H9 (cell line): Measurements from ENCODE around the gene CABLES1. TPM values are rescaled to one million over a fixed set of nuclear protein-coding genes. Genes with fewer than 3 reads are reported as not detected.

ENCODE experiments used
- DNase-seq: peaks from one replicate; pipeline ENCODE4 v3.0.0-alpha.2; 2017
- H2AFZ ChIP-seq: one replicate; pipeline ENCODE4 v1.6.1; 2013; ENCODE audit warnings: mild to moderate bottlenecking, low read length, control low read depth, moderate library complexity
- H2AK5ac ChIP-seq: 2 replicates; pipeline ENCODE4 v1.6.1; 2013; ENCODE audit warnings: low read length, control low read depth, mixed read lengths; ENCODE audit not compliant: insufficient read length
- H2BK120ac ChIP-seq: one replicate; pipeline ENCODE4 v1.6.1; 2013; ENCODE audit warnings: low read depth, mild to moderate bottlenecking, low read length, control low read depth, inconsistent platforms; ENCODE audit not compliant: poor library complexity, severe bottlenecking
- H2BK12ac ChIP-seq: 2 replicates; pipeline ENCODE4 v1.6.1; 2013; ENCODE audit warnings: low read length, control low read depth, mixed read lengths, low read depth; ENCODE audit not compliant: insufficient read length
- H2BK15ac ChIP-seq: 2 replicates; pipeline ENCODE4 v1.6.1; 2013; ENCODE audit warnings: low read depth, low read length, control low read depth
- H2BK20ac ChIP-seq: one replicate; pipeline ENCODE4 v1.6.1; 2013; ENCODE audit warnings: low read depth, mild to moderate bottlenecking, low read length, control low read depth, inconsistent platforms; ENCODE audit not compliant: poor library complexity, severe bottlenecking
- H2BK5ac ChIP-seq: 2 replicates; pipeline ENCODE4 v1.6.1; 2013; ENCODE audit warnings: low read length, control low read depth, mixed read lengths; ENCODE audit not compliant: insufficient read length
- H3K14ac ChIP-seq: 2 replicates; pipeline ENCODE4 v1.6.1; 2013; ENCODE audit warnings: low read length, control low read depth; ENCODE audit not compliant: insufficient read depth
- H3K18ac ChIP-seq: 2 replicates; pipeline ENCODE4 v1.6.1; 2013; ENCODE audit warnings: low read depth, mild to moderate bottlenecking, mixed read lengths, low read length, control low read depth; ENCODE audit not compliant: insufficient read length
- H3K23ac ChIP-seq: 2 replicates; pipeline ENCODE4 v1.6.1; 2013; ENCODE audit warnings: low read length, control low read depth, mixed read lengths, low read depth; ENCODE audit not compliant: insufficient read length
- H3K23me2 ChIP-seq: 2 replicates; pipeline ENCODE4 v1.6.1; 2013; ENCODE audit warnings: low read depth, mild to moderate bottlenecking, mixed read lengths, low read length, control low read depth; ENCODE audit not compliant: insufficient read length, poor library complexity, severe bottlenecking
- H3K27ac ChIP-seq: 2 replicates; pipeline ENCODE4 v1.5.1; 2013; ENCODE audit warnings: low read length, control low read depth, mixed read lengths, low read depth; ENCODE audit not compliant: insufficient read length
- H3K27me3 ChIP-seq: 2 replicates; pipeline ENCODE4 v1.6.1; 2013; ENCODE audit warnings: low read length, control low read depth, inconsistent platforms; ENCODE audit not compliant: insufficient read depth
- H3K4ac ChIP-seq: 2 replicates; pipeline ENCODE4 v1.6.1; 2013; ENCODE audit warnings: low read depth, mild to moderate bottlenecking, control low read depth, inconsistent platforms, low read length, moderate library complexity
- H3K4me1 ChIP-seq: 2 replicates; pipeline ENCODE4 v1.6.1; 2013; ENCODE audit warnings: low read length, control low read depth, inconsistent platforms; ENCODE audit not compliant: insufficient read depth
- H3K4me2 ChIP-seq: 2 replicates; pipeline ENCODE4 v1.6.1; 2013; ENCODE audit warnings: low read length, control low read depth, mixed read lengths; ENCODE audit not compliant: insufficient read length, insufficient read depth
- H3K56ac ChIP-seq: 2 replicates; pipeline ENCODE4 v1.6.1; 2013; ENCODE audit warnings: low read depth, mild to moderate bottlenecking, mixed read lengths, low read length, control low read depth; ENCODE audit not compliant: insufficient read length
- H3K79me1 ChIP-seq: 2 replicates; pipeline ENCODE4 v1.6.1; 2013; ENCODE audit warnings: low read depth, mild to moderate bottlenecking, moderate library complexity, low read length, control low read depth, inconsistent platforms; ENCODE audit not compliant: insufficient read depth, poor library complexity, severe bottlenecking
- H3K79me2 ChIP-seq: 2 replicates; pipeline ENCODE4 v1.6.1; 2013; ENCODE audit warnings: low read length, control low read depth, inconsistent platforms; ENCODE audit not compliant: insufficient read depth
- H3K9ac ChIP-seq: 2 replicates; pipeline ENCODE4 v1.6.1; 2013; ENCODE audit warnings: low read length, control low read depth, mixed read lengths; ENCODE audit not compliant: insufficient read length; ENCODE audit errors: extremely low read depth
- H3K9me3 ChIP-seq: one replicate; pipeline ENCODE4 v1.6.1; 2013; ENCODE audit warnings: low read depth, low read length, inconsistent platforms; ENCODE audit not compliant: control insufficient read depth
- H3T11ph ChIP-seq: one replicate; pipeline ENCODE4 v1.6.1; 2013; ENCODE audit warnings: mild to moderate bottlenecking, low read length, control low read depth, inconsistent platforms
- H4K20me1 ChIP-seq: one replicate; pipeline ENCODE4 v1.6.1; 2013; ENCODE audit not compliant: control insufficient read depth, insufficient read length, insufficient read depth
- H4K5ac ChIP-seq: 2 replicates; pipeline ENCODE4 v1.6.1; 2013; ENCODE audit warnings: low read depth, mild to moderate bottlenecking, mixed read lengths, low read length, control low read depth; ENCODE audit not compliant: insufficient read length
- H4K8ac ChIP-seq: replicated peaks from 2 replicates; pipeline ENCODE4 v1.6.1; 2013; ENCODE audit warnings: low read length, control low read depth, mixed read lengths, low read depth; ENCODE audit not compliant: insufficient read length
- H4K91ac ChIP-seq: 2 replicates; pipeline ENCODE4 v1.6.1; 2013; ENCODE audit warnings: low read depth, mild to moderate bottlenecking, moderate library complexity, mixed read lengths, low read length, control low read depth; ENCODE audit not compliant: insufficient read length
- H3K27ac Mint-ChIP-seq, 3 experiments: 2 replicates in 2 of 3; 3 replicates in 1 of 3; pipeline ENCODE4 v1.8.0; 2020 to 2021; ENCODE audit warnings: mixed read lengths in 3 of 3, mild to moderate bottlenecking in 1 of 3, moderate library complexity in 1 of 3
- H3K27me3 Mint-ChIP-seq: 2 replicates; pipeline ENCODE4 v1.8.0; 2021; ENCODE audit warnings: low read depth, mild to moderate bottlenecking, moderate library complexity, mixed read lengths
- H3K36me3 Mint-ChIP-seq, 3 experiments: 2 replicates in 2 of 3; 3 replicates in 1 of 3; pipeline ENCODE4 v1.8.0; 2020 to 2021; ENCODE audit warnings: low read depth in 3 of 3, mixed read lengths in 3 of 3; ENCODE audit not compliant: insufficient read depth in 1 of 3
- H3K4me1 Mint-ChIP-seq, 2 experiments: 2 replicates each; pipeline ENCODE4 v1.8.0; 2020; ENCODE audit warnings: mixed read lengths in 2 of 2
- H3K4me3 Mint-ChIP-seq, 2 experiments: 2 replicates in 1 of 2; 3 replicates in 1 of 2; pipeline ENCODE4 v1.8.0; 2020 to 2021; ENCODE audit warnings: mild to moderate bottlenecking in 2 of 2, mixed read lengths in 2 of 2, moderate library complexity in 1 of 2
- H3K9me3 Mint-ChIP-seq, 2 experiments: 2 replicates in 1 of 2; 3 replicates in 1 of 2; pipeline ENCODE4 v1.8.0; 2020; ENCODE audit warnings: mild to moderate bottlenecking in 2 of 2, mixed read lengths in 2 of 2, moderate library complexity in 1 of 2
- CTCF ChIP-seq: fragments of 200-600 bp; sonication (generic); conservative IDR thresholded peaks from 3 replicates; pipeline ENCODE4 v1.8.0; 2021; ENCODE audit warnings: antibody characterized with exemption, mild to moderate bottlenecking
- WGBS: extraction: QIAGEN DNeasy Blood & Tissue Kit; methylation state at CpG from one replicate; pipeline ENCODE4 v1.1.7; 2013; ENCODE audit warnings: missing lambda C conversion rate, low lambda C conversion rate, mixed read lengths; ENCODE audit not compliant: insufficient read length; ENCODE audit errors: extremely low coverage; 5-methylcytosine and 5-hydroxymethylcytosine counted together
- total RNA-seq: library from RNA; stranded (reverse); gene quantifications from 2 replicates; pipeline ENCODE4 v1.2.1, GENCODE V29; 2021

The CABLES1 gene
- total RNA-seq, 1 experiment from 2014 or later, result 27.1 TPM

- H4K91ac ChIP-seq, result no peak overlapping the region
- no peaks in the 10 kb centered on the region for H3K79me1 ChIP-seq
- no peak overlapping the region for H2AFZ ChIP-seq
- H2BK15ac ChIP-seq, result no peak overlapping the region
- no peak overlapping the region for H3K27ac ChIP-seq
- no peaks in the 10 kb centered on the region for H3K9me3 ChIP-seq
- H3K27ac Mint-ChIP-seq, result no peak overlapping the region
- H3K9ac ChIP-seq, result no peak overlapping the region
- no peaks in the 10 kb centered on the region for H3K27me3 ChIP-seq
- WGBS, result no CpG with 5 or more reads among the region's 3 CpGs
- no peak overlapping the region for H2AK5ac ChIP-seq
- H4K8ac ChIP-seq, result no peak overlapping the region
- H3K4me1 Mint-ChIP-seq, result peaks cover 18 to 21% of the 10 kb centered on the region in 2 experiments
- no peak overlapping the region for H2BK20ac ChIP-seq
- H3K56ac ChIP-seq, result no peak overlapping the region
- H3K23me2 ChIP-seq, result no peaks in the 10 kb centered on the region
- H4K20me1 ChIP-seq, result no peaks in the 10 kb centered on the region
- no peaks in the 10 kb centered on the region for H3K4me1 ChIP-seq
- H3T11ph ChIP-seq, result no peak overlapping the region
- H3K79me2 ChIP-seq, result no peaks in the 10 kb centered on the region
- no peak overlapping the region for H3K14ac ChIP-seq
- no peak overlapping the region for H3K4ac ChIP-seq
- H3K4me3 Mint-ChIP-seq, result no peak overlapping the region
- DNase-seq, result no peak
- H3K9me3 Mint-ChIP-seq, result no peaks in the 10 kb centered on the region
- no peak overlapping the region for H4K5ac ChIP-seq
- no peak overlapping the region for H3K4me2 ChIP-seq
- H2BK5ac ChIP-seq, result no peak overlapping the region
- TF ChIP-seq CTCF, result no peak
- no peak overlapping the region for H3K18ac ChIP-seq
- peaks cover 2 to 4% (median 4%) of the 10 kb centered on the region in 3 experiments; a peak in 3 of 7 replicates for H3K36me3 Mint-ChIP-seq
- no peak overlapping the region for H2BK120ac ChIP-seq
- H2BK12ac ChIP-seq, result no peak overlapping the region
- H3K23ac ChIP-seq, result no peak overlapping the region
- no peaks in the 10 kb centered on the region for H3K27me3 Mint-ChIP-seq
Measured at GRCh38 chr18:23302511-23302850, 167.2 kb downstream of the CABLES1 start.
